ENCODE results near the gene SLC9A8. TPM values are rescaled to one million over a fixed set of nuclear protein-coding genes. Genes with fewer than 3 reads are reported as not detected.

SLC9A8 gene
- total RNA-seq, 1 experiment from 2014 or later = 6.5 TPM

DNA sequence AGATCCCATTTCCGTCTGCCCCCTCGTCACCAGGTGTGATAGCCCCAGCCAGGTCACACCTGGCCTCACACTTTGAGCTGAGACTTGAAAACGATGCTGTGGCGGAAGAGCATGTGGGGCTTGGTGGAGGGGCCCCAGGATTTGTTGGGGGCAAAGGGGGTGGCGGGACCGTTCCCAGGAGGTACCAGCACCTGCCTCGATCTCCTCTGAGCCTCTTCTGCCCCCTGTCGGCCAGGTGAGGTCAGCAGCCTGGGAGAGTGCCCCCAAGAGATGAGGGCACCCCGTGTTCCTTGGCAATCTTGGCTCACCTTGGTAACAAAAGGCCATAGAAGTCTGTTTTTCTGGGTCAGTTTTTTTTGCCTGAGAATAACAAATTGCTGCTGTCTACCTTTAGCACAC is 77.3 kb downstream of the SLC9A8 start:
- peak; percentile 82 for DNase-seq (ENCODE audit: low spot score)
- CTCF ChIA-PET = interaction anchor here (0.5 to 4.5 kb wide), 14 partner anchors 10 to 349 kb away, joined by 3 to 31 read pairs (median 6); no protein-coding TSS in a partner anchor

DNA sequence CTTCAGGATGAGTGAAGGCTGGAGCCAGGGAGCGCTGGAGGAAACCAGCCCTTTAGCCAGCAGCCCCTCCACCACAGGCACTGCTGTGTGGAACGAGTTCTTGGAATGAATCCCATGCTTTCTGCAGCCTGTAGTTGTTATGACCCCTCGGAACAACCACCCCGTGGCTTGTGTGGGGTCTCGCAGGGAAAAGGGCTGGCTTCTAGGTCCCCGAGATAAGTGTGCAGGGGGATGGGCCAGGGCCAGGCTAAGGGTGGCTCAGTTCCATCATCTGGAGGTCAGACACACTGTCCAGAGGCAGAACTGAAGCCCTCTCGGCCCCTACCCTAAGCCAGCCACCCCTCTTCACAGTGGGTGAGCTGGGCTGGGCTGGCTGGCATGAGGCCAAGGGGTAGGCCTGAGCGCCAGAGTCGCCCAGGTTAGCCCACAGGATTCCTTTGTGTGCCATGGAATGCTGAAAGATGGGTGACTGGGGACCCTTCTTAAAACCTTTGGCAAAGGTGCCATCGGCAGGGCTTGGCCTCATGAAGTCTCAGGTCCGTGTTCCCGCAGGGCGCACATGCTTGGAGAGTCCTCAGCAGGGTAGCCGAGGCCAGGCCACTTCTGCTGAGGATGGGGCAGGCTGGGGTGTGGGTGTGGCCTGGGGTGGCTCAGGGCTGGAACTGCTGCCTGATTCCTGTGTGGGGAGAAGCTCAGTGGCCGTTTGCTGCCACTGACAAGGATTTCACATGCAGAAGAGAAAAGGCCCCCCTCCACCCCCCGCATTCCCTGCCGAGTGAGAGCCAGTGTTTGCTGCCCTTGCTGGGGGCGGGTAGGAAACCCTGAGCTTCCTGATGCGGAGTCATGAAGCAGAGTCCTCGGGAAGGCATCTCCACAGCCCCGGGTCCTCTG is 78.1 kb downstream of the SLC9A8 start:
- H3K27me3 Mint-ChIP-seq (ENCODE audit: low read depth) = no peaks in the 10 kb centered on the region
- H3K4me3 Mint-ChIP-seq = no peak overlapping the region
- TF ChIP-seq GRHL2 (CRISPR knock-in tag; IDR thresholded peaks at IDR 0.05; ENCODE audit: insufficient replicate concordance, severe bottlenecking) (no peak), MYBL2 (CRISPR knock-in tag; IDR thresholded peaks at IDR 0.05) (no peak), KAT7 (CRISPR knock-in tag; IDR thresholded peaks at IDR 0.05; ENCODE audit: borderline replicate concordance) (no peak)
- TF ChIP-seq, protein P1, sequence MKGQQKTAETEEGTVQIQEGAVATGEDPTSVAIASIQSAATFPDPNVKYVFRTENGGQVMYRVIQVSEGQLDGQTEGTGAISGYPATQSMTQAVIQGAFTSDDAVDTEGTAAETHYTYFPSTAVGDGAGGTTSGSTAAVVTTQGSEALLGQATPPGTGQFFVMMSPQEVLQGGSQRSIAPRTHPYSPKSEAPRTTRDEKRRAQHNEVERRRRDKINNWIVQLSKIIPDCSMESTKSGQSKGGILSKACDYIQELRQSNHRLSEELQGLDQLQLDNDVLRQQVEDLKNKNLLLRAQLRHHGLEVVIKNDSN (CRISPR knock-in tag; IDR thresholded peaks at IDR 0.05) = no peak
- TF ChIP-seq, protein P2, sequence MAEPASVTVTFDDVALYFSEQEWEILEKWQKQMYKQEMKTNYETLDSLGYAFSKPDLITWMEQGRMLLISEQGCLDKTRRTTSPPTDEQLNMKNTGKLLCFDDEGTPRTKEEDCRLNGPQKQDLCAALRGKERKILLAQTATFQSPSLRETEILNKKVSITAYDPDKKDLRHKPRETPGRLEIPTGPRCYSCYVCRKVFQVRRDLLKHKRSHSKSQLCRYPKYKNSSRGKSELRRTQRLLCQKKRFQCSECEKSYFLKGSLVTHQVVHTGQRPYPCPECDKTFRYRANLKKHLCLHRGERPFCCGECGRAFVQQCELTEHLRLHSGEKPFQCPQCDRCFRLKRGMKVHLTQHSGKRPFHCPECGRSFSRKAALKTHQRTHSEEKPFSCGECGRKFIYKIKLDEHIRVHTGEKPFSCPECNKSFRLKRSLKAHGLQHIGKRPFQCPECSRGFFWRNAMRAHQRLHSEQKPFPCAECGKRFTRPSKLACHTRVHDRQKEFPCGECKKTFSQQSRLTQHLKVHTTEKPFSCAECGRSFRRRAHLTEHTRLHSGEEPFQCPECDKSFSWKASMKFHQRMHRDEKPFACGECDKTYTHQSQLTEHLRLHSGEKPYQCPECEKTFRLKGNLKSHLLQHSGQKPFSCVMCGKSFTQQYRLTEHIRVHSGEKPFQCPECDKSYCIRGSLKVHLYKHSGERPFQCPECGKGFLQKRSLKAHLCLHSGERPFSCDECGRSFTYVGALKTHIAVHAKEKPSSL (CRISPR knock-in tag; conservative IDR thresholded peaks at IDR 0.05) = no peak
- TF ChIP-seq, protein P3, sequence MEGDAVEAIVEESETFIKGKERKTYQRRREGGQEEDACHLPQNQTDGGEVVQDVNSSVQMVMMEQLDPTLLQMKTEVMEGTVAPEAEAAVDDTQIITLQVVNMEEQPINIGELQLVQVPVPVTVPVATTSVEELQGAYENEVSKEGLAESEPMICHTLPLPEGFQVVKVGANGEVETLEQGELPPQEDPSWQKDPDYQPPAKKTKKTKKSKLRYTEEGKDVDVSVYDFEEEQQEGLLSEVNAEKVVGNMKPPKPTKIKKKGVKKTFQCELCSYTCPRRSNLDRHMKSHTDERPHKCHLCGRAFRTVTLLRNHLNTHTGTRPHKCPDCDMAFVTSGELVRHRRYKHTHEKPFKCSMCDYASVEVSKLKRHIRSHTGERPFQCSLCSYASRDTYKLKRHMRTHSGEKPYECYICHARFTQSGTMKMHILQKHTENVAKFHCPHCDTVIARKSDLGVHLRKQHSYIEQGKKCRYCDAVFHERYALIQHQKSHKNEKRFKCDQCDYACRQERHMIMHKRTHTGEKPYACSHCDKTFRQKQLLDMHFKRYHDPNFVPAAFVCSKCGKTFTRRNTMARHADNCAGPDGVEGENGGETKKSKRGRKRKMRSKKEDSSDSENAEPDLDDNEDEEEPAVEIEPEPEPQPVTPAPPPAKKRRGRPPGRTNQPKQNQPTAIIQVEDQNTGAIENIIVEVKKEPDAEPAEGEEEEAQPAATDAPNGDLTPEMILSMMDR (IDR thresholded peaks at IDR 0.05) = no peak
- TF ChIP-seq, protein P4, sequence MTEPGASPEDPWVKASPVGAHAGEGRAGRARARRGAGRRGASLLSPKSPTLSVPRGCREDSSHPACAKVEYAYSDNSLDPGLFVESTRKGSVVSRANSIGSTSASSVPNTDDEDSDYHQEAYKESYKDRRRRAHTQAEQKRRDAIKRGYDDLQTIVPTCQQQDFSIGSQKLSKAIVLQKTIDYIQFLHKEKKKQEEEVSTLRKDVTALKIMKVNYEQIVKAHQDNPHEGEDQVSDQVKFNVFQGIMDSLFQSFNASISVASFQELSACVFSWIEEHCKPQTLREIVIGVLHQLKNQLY (CRISPR knock-in tag; IDR thresholded peaks at IDR 0.05) = no peak
- ATAC-seq (peak; percentile 23), DNase-seq (ENCODE audit: low spot score) (peak; percentile 38)
- CTCF ChIA-PET = interaction anchor here (0.5 to 4.5 kb wide), 17 partner anchors 20 to 698 kb away, joined by 3 to 31 read pairs (median 3); no protein-coding TSS in a partner anchor
- no peak overlapping the region for H3K27ac Mint-ChIP-seq
- POLR2A ChIA-PET = no interaction called here
- H3K4me1 Mint-ChIP-seq = peaks cover 37% of the 10 kb centered on the region
- H3K36me3 Mint-ChIP-seq = no peaks in the 10 kb centered on the region
- no peaks in the 10 kb centered on the region for H3K9me3 Mint-ChIP-seq

More for the DNA sequence above, 77.3 kb downstream of the SLC9A8 start:
- Mint-ChIP-seq H3K27ac (peak overlapping the region; percentile 50; the same call in 1 of the 2 replicates), H3K9me3 (no peaks in the 10 kb centered on the region), H3K36me3 (no peaks in the 10 kb centered on the region), H3K4me3 (no peak overlapping the region), H3K4me1 (peaks cover 37% of the 10 kb centered on the region), H3K27me3 (ENCODE audit: low read depth) (no peaks in the 10 kb centered on the region)
- ATAC-seq = peak; percentile 20; the same call in 1 of the 2 replicates
- TF ChIP-seq KAT7 (CRISPR knock-in tag; IDR thresholded peaks at IDR 0.05; ENCODE audit: borderline replicate concordance) (no peak), NFE2L1 (CRISPR knock-in tag; IDR thresholded peaks at IDR 0.05) (no peak), TEAD4 (CRISPR knock-in tag; IDR thresholded peaks at IDR 0.05) (no peak)
- TF ChIP-seq, protein P5, sequence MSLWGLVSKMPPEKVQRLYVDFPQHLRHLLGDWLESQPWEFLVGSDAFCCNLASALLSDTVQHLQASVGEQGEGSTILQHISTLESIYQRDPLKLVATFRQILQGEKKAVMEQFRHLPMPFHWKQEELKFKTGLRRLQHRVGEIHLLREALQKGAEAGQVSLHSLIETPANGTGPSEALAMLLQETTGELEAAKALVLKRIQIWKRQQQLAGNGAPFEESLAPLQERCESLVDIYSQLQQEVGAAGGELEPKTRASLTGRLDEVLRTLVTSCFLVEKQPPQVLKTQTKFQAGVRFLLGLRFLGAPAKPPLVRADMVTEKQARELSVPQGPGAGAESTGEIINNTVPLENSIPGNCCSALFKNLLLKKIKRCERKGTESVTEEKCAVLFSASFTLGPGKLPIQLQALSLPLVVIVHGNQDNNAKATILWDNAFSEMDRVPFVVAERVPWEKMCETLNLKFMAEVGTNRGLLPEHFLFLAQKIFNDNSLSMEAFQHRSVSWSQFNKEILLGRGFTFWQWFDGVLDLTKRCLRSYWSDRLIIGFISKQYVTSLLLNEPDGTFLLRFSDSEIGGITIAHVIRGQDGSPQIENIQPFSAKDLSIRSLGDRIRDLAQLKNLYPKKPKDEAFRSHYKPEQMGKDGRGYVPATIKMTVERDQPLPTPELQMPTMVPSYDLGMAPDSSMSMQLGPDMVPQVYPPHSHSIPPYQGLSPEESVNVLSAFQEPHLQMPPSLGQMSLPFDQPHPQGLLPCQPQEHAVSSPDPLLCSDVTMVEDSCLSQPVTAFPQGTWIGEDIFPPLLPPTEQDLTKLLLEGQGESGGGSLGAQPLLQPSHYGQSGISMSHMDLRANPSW (CRISPR knock-in tag; conservative IDR thresholded peaks at IDR 0.05; ENCODE audit: low read depth) = no peak
- TF ChIP-seq, protein P1 (CRISPR knock-in tag; IDR thresholded peaks at IDR 0.05) = no peak
- TF ChIP-seq, protein P3 (IDR thresholded peaks at IDR 0.05) = peak; percentile 76
- TF ChIP-seq, protein P6, sequence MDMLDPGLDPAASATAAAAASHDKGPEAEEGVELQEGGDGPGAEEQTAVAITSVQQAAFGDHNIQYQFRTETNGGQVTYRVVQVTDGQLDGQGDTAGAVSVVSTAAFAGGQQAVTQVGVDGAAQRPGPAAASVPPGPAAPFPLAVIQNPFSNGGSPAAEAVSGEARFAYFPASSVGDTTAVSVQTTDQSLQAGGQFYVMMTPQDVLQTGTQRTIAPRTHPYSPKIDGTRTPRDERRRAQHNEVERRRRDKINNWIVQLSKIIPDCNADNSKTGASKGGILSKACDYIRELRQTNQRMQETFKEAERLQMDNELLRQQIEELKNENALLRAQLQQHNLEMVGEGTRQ (CRISPR knock-in tag; IDR thresholded peaks at IDR 0.05) = no peak
- POLR2A ChIA-PET = no interaction called here
